Hematopoietic multipotent progenitor cell (in vitro differentiated cells): ENCODE data around the gene KIF19. TPM values are rescaled to one million over a fixed set of nuclear protein-coding genes. Genes with fewer than 3 reads are reported as not detected.

Experiments
- DNase-seq, 3 donors: peaks; one replicate each; pipeline ENCODE4 v3.0.0-alpha.2; 2011 to 2015; ENCODE audit warnings: low read depth in 2 of 3, low spot score in 2 of 3
- total RNA-seq: library from RNA; depleted of rRNA; stranded (reverse); fragments of >200 nt; gene quantifications from one replicate; pipeline ENCODE4 v1.2.3, GENCODE V29; 2012

Gene KIF19
- total RNA-seq, 1 donor: under 0.01 TPM

- no peak for DNase-seq
These were observed 13.6 kb downstream of the KIF19 start for GRCh38 chr17:74339537-74340195.

GRCh38 chr17:74340470-74341023, 14.5 kb downstream of the KIF19 start:
- no peak for DNase-seq

- no peak for DNase-seq
These were observed 16.2 kb downstream of the KIF19 start for GRCh38 chr17:74342224-74342623.

GRCh38 chr17:74343121-74343520, 17.1 kb downstream of the KIF19 start:
- DNase-seq: no peak

GRCh38 chr17:74343526-74344284, 17.7 kb downstream of the KIF19 start:
- DNase-seq: no peak

GRCh38 chr17:74344658-74345057, 18.6 kb downstream of the KIF19 start:
- no peak for DNase-seq

GRCh38 chr17:74345433-74346241, 19.6 kb downstream of the KIF19 start:
- no peak for DNase-seq

- DNase-seq: no peak
These were observed 21.6 kb downstream of the KIF19 start for GRCh38 chr17:74347646-74348045.

- no peak for DNase-seq
These were observed 23.1 kb downstream of the KIF19 start for GRCh38 chr17:74349120-74349519.

GRCh38 chr17:74350486-74350885, 24.5 kb downstream of the KIF19 start:
- DNase-seq: no peak

- peak in 2 of 3 donors; percentile 40 to 51 for DNase-seq
These were observed 25.7 kb downstream of the KIF19 start for GRCh38 chr17:74351552-74352210.

- DNase-seq: no peak
These were observed 27.5 kb downstream of the KIF19 start for GRCh38 chr17:74353446-74354060.

- DNase-seq: peak in 2 of 3 donors; percentile 73 to 79
These were observed 28.1 kb downstream of the KIF19 start for GRCh38 chr17:74354123-74354522.

GRCh38 chr17:74354561-74354960, 28.5 kb downstream of the KIF19 start:
- DNase-seq: no peak

GRCh38 chr17:74355065-74355464, 29.0 kb downstream of the KIF19 start:
- DNase-seq: no peak

GRCh38 chr17:74356646-74357465, 30.8 kb downstream of the KIF19 start:
- peak in 2 of 3 donors; percentile 54 to 59 for DNase-seq

- no peak for DNase-seq
These were observed 31.4 kb downstream of the KIF19 start for GRCh38 chr17:74357466-74357809.

- no peak for DNase-seq
These were observed 32.7 kb downstream of the KIF19 start for GRCh38 chr17:74358697-74359096.

- DNase-seq: no peak
These were observed 33.9 kb downstream of the KIF19 start for GRCh38 chr17:74359916-74360315.

- DNase-seq: no peak
These were observed 34.8 kb downstream of the KIF19 start for GRCh38 chr17:74360899-74361229.
